ENCODE measurements around the gene TRIM66. TPM values are rescaled to one million over a fixed set of nuclear protein-coding genes. Genes with fewer than 3 reads are reported as not detected.
"Not testable (repeated sequence)": the region's sequence is repeated elsewhere in the genome, so short reads cannot be mapped to it uniquely, and the experiment has no call there.

TRIM66 gene
- total RNA-seq, 2 donors from 2014 or later: 2.8 to 10.5 TPM

DNA sequence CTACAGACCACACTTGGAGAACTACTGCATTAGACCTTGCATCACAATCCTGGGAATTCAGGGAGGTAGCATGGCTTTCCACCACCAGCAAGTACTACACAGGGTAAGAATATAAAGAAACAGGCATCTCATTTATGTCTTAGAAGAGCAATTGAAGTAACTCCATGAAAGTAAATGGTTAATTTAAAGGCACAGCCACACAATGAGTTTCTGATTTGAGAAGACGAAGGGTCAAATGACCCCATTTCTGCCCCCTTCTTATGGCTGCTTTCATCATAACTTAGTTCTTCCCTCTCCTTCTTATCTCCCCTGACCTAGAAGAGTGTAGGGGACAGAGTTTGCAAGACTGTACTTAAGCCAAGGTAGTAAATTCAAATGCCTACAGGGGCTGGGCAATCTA lies 6.0 kb downstream of the TRIM66 start:
- 96% methylated on average over 1 of the region's 1 CpG for WGBS
- Histone ChIP-seq H3K36me3 (no peaks in the 10 kb centered on the region), H3K27ac (no peak overlapping the region), H3K27me3 (replicated peaks; ENCODE audit: insufficient read depth) (no peaks in the 10 kb centered on the region), H3K9me3 (no peaks in the 10 kb centered on the region), H3K4me3 (no peak overlapping the region), H3K4me1 (replicated peaks) (no peaks in the 10 kb centered on the region)
- no peak for DNase-seq (ENCODE audit: low spot score)
- TF ChIP-seq, protein P1, sequence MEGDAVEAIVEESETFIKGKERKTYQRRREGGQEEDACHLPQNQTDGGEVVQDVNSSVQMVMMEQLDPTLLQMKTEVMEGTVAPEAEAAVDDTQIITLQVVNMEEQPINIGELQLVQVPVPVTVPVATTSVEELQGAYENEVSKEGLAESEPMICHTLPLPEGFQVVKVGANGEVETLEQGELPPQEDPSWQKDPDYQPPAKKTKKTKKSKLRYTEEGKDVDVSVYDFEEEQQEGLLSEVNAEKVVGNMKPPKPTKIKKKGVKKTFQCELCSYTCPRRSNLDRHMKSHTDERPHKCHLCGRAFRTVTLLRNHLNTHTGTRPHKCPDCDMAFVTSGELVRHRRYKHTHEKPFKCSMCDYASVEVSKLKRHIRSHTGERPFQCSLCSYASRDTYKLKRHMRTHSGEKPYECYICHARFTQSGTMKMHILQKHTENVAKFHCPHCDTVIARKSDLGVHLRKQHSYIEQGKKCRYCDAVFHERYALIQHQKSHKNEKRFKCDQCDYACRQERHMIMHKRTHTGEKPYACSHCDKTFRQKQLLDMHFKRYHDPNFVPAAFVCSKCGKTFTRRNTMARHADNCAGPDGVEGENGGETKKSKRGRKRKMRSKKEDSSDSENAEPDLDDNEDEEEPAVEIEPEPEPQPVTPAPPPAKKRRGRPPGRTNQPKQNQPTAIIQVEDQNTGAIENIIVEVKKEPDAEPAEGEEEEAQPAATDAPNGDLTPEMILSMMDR (IDR thresholded peaks at IDR 0.05): no peak
- TF ChIP-seq POLR2AphosphoS5 (IDR thresholded peaks at IDR 0.05) (no peak), POLR2A (IDR thresholded peaks at IDR 0.05) (no peak)
- intact Hi-C loops (cut with DNase I): no loop called here

DNA sequence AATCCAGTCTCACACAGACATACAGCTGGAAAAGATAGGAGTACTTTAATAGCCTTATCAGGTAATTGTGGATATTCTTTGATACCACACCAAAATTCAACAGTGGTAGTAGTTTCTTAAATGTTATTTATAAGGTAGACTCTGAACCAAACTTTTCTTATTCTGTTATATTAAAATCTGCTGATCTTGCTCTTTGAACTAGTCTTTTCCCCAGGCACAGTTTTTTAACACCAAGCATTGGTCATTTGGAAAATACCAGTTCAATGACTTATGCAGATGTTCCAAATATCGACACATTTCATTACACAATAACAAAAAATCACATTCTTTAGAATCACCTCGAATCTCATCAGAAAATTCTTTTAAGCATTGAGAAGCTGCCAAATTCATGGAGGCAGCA lies 7.6 kb downstream of the TRIM66 start:
- no peak overlapping the region for H3K4me3 ChIP-seq
- 96% methylated on average over 2 of the region's 2 CpGs for WGBS
- no peak for DNase-seq (ENCODE audit: low spot score)
- intact Hi-C loops (cut with DNase I): no loop called here
- H3K9me3 ChIP-seq: no peaks in the 10 kb centered on the region
- H3K27ac ChIP-seq: no peak overlapping the region
- H3K27me3 ChIP-seq (replicated peaks; ENCODE audit: insufficient read depth): no peaks in the 10 kb centered on the region
- no peaks in the 10 kb centered on the region for H3K4me1 ChIP-seq (replicated peaks)
- TF ChIP-seq POLR2A (IDR thresholded peaks at IDR 0.05) (no peak), POLR2AphosphoS5 (IDR thresholded peaks at IDR 0.05) (no peak)
- TF ChIP-seq, protein P1 (IDR thresholded peaks at IDR 0.05): no peak
- no peaks in the 10 kb centered on the region for H3K36me3 ChIP-seq

DNA sequence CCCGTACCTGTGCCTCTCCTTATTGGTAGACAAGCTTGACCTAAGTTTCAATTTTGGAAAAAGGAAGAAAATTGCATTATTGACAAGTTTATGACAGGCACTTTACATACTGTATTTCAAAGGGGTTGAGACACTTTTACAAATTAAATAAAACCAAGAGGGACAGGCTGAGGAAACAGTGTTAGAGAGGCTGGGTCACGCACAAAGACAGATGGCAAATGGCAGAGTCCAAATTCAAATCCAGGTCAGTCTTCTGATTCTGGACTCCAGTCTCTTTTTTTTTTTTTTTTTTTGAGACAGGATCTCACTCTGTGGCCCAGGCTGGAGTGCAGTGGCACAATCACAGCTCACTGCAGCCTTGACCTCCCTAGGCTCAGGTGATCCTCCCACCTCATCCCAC lies 10.1 kb downstream of the TRIM66 start:
- no peak for DNase-seq (ENCODE audit: low spot score)
- WGBS: 98% methylated on average over 2 of the region's 2 CpGs
- TF ChIP-seq POLR2A (IDR thresholded peaks at IDR 0.05) (no peak), POLR2AphosphoS5 (IDR thresholded peaks at IDR 0.05) (no peak)
- TF ChIP-seq, protein P1 (IDR thresholded peaks at IDR 0.05): no peak
- intact Hi-C loops (cut with DNase I): no loop called here
- Histone ChIP-seq H3K4me3 (no peak overlapping the region), H3K4me1 (replicated peaks) (no peaks in the 10 kb centered on the region), H3K36me3 (no peaks in the 10 kb centered on the region), H3K27me3 (replicated peaks; ENCODE audit: insufficient read depth) (no peaks in the 10 kb centered on the region), H3K9me3 (no peaks in the 10 kb centered on the region), H3K27ac (peak overlapping the region in 1 of 2 donors; percentile 23)

DNA sequence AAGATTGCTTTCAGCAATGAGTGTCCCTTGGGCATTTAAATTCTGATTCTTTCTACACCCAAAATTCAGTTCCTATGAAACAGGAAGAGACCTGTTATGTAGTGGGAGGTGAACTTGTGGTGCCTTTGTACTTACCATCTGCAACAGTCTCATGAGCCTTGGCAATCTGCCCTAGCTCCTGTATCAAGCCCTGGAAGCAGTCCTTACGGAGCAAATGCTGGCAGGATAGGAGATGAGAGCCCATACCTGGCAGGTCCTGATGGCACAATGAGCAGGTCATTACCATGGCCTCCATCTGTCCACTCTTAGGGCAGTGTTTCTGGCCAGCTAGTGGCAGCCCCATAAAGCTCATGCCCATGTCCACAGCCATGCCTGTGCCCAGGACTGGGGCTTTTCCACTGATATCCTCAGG lies 10.8 kb downstream of the TRIM66 start:
- no peak for DNase-seq (ENCODE audit: low spot score)
- TF ChIP-seq, protein P1 (IDR thresholded peaks at IDR 0.05): no peak
- no peak for TF ChIP-seq POLR2A (IDR thresholded peaks at IDR 0.05)
- TF ChIP-seq POLR2AphosphoS5 (IDR thresholded peaks at IDR 0.05): no peak
- no peaks in the 10 kb centered on the region for H3K9me3 ChIP-seq
- no peaks in the 10 kb centered on the region for H3K27me3 ChIP-seq (replicated peaks; ENCODE audit: insufficient read depth)
- H3K27ac ChIP-seq: peak overlapping the region; percentile 23 to 39
- 0% methylated on average over 1 of the region's 1 CpG for WGBS
- no peaks in the 10 kb centered on the region for H3K4me1 ChIP-seq (replicated peaks)
- intact Hi-C loops (cut with DNase I): no loop called here
- no peaks in the 10 kb centered on the region for H3K36me3 ChIP-seq
- H3K4me3 ChIP-seq: no peak overlapping the region

DNA sequence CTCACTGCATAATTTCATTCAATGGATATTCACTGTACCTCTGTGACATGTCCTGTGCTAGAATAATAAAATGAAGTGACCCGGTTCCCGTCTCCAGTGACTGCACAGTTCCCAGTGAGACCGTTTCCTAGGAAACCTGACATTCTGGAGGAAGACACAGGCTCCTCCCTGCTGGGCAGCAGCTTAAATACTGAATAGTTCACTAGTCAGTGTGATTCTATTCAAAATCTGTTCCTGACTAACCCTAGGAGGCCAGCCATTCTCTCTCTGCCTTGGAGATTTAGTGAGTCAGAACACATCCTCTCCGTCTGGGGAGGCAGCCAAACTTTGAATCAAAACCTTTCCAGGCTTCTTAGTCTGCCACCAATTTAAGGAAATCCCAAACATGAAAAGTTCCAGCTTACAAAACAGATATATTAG lies 11.3 kb downstream of the TRIM66 start:
- WGBS: 33% methylated on average over 4 of the region's 4 CpGs
- intact Hi-C loops (cut with DNase I): no loop called here

DNA sequence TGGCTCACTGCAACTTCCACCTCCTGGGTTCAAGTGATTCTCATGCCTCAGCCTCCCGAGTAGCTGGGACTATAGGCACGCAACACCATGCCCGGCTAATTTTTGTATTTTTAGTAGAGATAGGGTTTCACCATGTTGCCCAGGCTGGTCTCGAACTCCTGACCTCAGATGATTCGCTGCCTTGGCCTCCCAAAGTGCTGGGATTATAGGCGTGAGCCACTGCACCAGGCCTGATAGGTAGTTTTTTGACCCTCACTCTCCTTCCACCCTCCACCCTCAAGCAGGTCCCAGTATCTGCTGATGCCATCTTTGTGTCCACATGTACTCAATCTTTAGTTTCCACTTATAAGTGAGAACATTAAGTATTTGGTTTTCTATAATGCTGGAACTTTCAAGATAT lies 12.4 kb downstream of the TRIM66 start:
- H3K27me3 ChIP-seq (replicated peaks; ENCODE audit: insufficient read depth); H3K36me3 ChIP-seq; H3K4me3 ChIP-seq; H3K27ac ChIP-seq; DNase-seq (ENCODE audit: low spot score); H3K9me3 ChIP-seq; H3K4me1 ChIP-seq (replicated peaks); intact Hi-C loops (cut with DNase I): not testable (repeated sequence)
- 93% methylated on average over 6 of the region's 6 CpGs for WGBS

More for the DNA sequence above, 11.3 kb downstream of the TRIM66 start:
- H3K27me3 ChIP-seq (replicated peaks; ENCODE audit: insufficient read depth): no peaks in the 10 kb centered on the region
- H3K27ac ChIP-seq: peak overlapping the region; percentile 23 to 39
- no peaks in the 10 kb centered on the region for H3K36me3 ChIP-seq
- H3K9me3 ChIP-seq: no peaks in the 10 kb centered on the region
- DNase-seq (ENCODE audit: low spot score): no peak
- H3K4me3 ChIP-seq: no peak overlapping the region
- H3K4me1 ChIP-seq (replicated peaks): no peaks in the 10 kb centered on the region
- TF ChIP-seq, protein P1 (IDR thresholded peaks at IDR 0.05): no peak
- no peak for TF ChIP-seq POLR2AphosphoS5 (IDR thresholded peaks at IDR 0.05)
- TF ChIP-seq POLR2A (IDR thresholded peaks at IDR 0.05): no peak
